GM21526 (cell line): ENCODE data around the gene IGSF3.
A peak's percentile ranks its signal among the peaks of the same experiment; 100 is the strongest.

Experiments
- ATAC-seq: cut with Tn5 transposase; IDR thresholded peaks from one replicate; pipeline ENCODE4 v1.9.1; 2021; ENCODE audit warnings: moderate library complexity; ENCODE audit not compliant: unreplicated experiment, low FRiP score

The IGSF3 gene

GRCh38 chr1:116667575-116668105, at the start of gene IGSF3:
TSS of gene IGSF3 (minus strand) at chr1:116667733. CDS start at chr1:116666326, 1,407 bp downstream.
- ATAC-seq, result peak; percentile 50

- no peak for ATAC-seq
These were observed 49.8 kb upstream of the IGSF3 start for GRCh38 chr1:116717318-116717717.

- ATAC-seq, result no peak
These were observed 48.9 kb upstream of the IGSF3 start for GRCh38 chr1:116716391-116716790.

GRCh38 chr1:116713474-116713873, 45.9 kb upstream of the IGSF3 start:
- ATAC-seq, result no peak

- no peak for ATAC-seq
These were observed 45.0 kb upstream of the IGSF3 start for GRCh38 chr1:116712510-116712909.

GRCh38 chr1:116711263-116711840, 43.8 kb upstream of the IGSF3 start:
- ATAC-seq, result no peak

GRCh38 chr1:116710420-116711262, 43.1 kb upstream of the IGSF3 start:
- ATAC-seq, result no peak

GRCh38 chr1:116709666-116710167, 42.2 kb upstream of the IGSF3 start:
- no peak for ATAC-seq

GRCh38 chr1:116708255-116708900, 40.8 kb upstream of the IGSF3 start:
- no peak for ATAC-seq

- ATAC-seq, result no peak
These were observed 39.3 kb upstream of the IGSF3 start for GRCh38 chr1:116706841-116707240.

GRCh38 chr1:116706123-116706522, 38.6 kb upstream of the IGSF3 start:
- no peak for ATAC-seq

- no peak for ATAC-seq
These were observed 36.7 kb upstream of the IGSF3 start for GRCh38 chr1:116704278-116704677.

- ATAC-seq, result no peak
These were observed 32.1 kb upstream of the IGSF3 start for GRCh38 chr1:116699605-116700004.

GRCh38 chr1:116698244-116698595, 30.7 kb upstream of the IGSF3 start:
- ATAC-seq, result no peak

- no peak for ATAC-seq
These were observed 30.2 kb upstream of the IGSF3 start for GRCh38 chr1:116697548-116698243.

GRCh38 chr1:116694524-116694923, 27.0 kb upstream of the IGSF3 start:
- no peak for ATAC-seq

GRCh38 chr1:116693759-116694480, 26.4 kb upstream of the IGSF3 start:
- ATAC-seq, result no peak

GRCh38 chr1:116692879-116693278, 25.3 kb upstream of the IGSF3 start:
- no peak for ATAC-seq

- no peak for ATAC-seq
These were observed 23.4 kb upstream of the IGSF3 start for GRCh38 chr1:116690849-116691406.

- no peak for ATAC-seq
These were observed 22.9 kb upstream of the IGSF3 start for GRCh38 chr1:116690396-116690848.
